CD4-positive, alpha-beta T cell treated with Interferon alpha-2 for 1 hour (primary cell): ENCODE measurements around the gene SLC16A12.
A peak's percentile ranks its signal among the peaks of the same experiment; 100 is the strongest.
"Not testable (repeated sequence)": the region's sequence is repeated elsewhere in the genome, so short reads cannot be mapped to it uniquely, and the experiment has no call there.

Experiments
- DNase-seq, 2 donors: peaks; one replicate each; pipeline ENCODE4 v3.0.0-alpha.2; 2020 to 2022

SLC16A12 gene

GRCh38 chr10:89468191-89468965, 67.0 kb downstream of the SLC16A12 start:
- DNase-seq: no peak

- no peak for DNase-seq
Measured at GRCh38 chr10:89466599-89467035, 68.8 kb downstream of the SLC16A12 start.

GRCh38 chr10:89465196-89465595, 70.2 kb downstream of the SLC16A12 start:
- no peak for DNase-seq

GRCh38 chr10:89463846-89464537, 71.4 kb downstream of the SLC16A12 start:
- DNase-seq: no peak

- DNase-seq: no peak
Measured at GRCh38 chr10:89458784-89459183, 76.6 kb downstream of the SLC16A12 start.

- no peak for DNase-seq
Measured at GRCh38 chr10:89458291-89458690, 77.1 kb downstream of the SLC16A12 start.

- no peak for DNase-seq
Measured at GRCh38 chr10:89454561-89455347, 80.6 kb downstream of the SLC16A12 start.

GRCh38 chr10:89452193-89452592, 83.2 kb downstream of the SLC16A12 start:
- no peak for DNase-seq

- no peak for DNase-seq
Measured at GRCh38 chr10:89450901-89451300, 84.5 kb downstream of the SLC16A12 start.

- DNase-seq: not testable (repeated sequence)
Measured at GRCh38 chr10:89444819-89445218, 90.6 kb downstream of the SLC16A12 start.

GRCh38 chr10:89442289-89442688, 93.1 kb downstream of the SLC16A12 start:
- no peak for DNase-seq

- DNase-seq: no peak
Measured at GRCh38 chr10:89440226-89441009, 95.0 kb downstream of the SLC16A12 start.

GRCh38 chr10:89438525-89438924, 96.9 kb downstream of the SLC16A12 start:
- no peak for DNase-seq

- DNase-seq: no peak
Measured at GRCh38 chr10:89431977-89432376, 103.4 kb downstream of the SLC16A12 start.

- no peak for DNase-seq
Measured at GRCh38 chr10:89428877-89429276, 106.5 kb downstream of the SLC16A12 start.

GRCh38 chr10:89427629-89428028, 107.8 kb downstream of the SLC16A12 start:
- no peak for DNase-seq

GRCh38 chr10:89426230-89426868, 109.0 kb downstream of the SLC16A12 start:
- DNase-seq: peak in 1 of 2 donors; percentile 49

GRCh38 chr10:89425000-89425399, 110.4 kb downstream of the SLC16A12 start:
- no peak for DNase-seq

GRCh38 chr10:89421018-89421476, 114.3 kb downstream of the SLC16A12 start:
- no peak for DNase-seq

- DNase-seq: peak; percentile 31 to 65
Measured at GRCh38 chr10:89419548-89419947, 115.8 kb downstream of the SLC16A12 start.

GRCh38 chr10:89416465-89416864, 118.9 kb downstream of the SLC16A12 start:
- DNase-seq: no peak
